ENCODE measurements around the gene NPSR1. TPM values are rescaled to one million over a fixed set of nuclear protein-coding genes. Genes with fewer than 3 reads are reported as not detected.

NPSR1 gene
- total RNA-seq, 1 donor from 2014 or later: not detected

DNA sequence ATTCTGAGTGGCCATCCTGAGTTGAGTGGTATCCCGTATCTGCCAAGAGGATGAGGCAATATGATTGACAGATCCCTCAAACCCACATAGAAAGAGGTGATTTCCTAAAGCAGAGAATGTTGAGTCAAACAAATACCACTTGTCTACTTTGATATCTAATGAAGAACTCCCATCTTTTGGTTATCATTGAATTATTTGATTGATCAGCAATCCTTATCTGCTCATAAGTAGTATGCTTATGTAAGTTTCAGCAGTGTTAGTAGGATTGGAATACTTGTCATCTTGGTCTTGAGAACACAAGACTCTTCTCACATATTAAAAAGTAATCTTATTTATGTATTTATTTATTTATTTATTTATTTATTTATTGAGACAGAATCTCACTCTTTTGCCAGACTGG, 231.9 kb downstream of the NPSR1 start:
- DNase-seq: no peak
- intact Hi-C loops (cut with DNase I): no loop called here
- no peak for ATAC-seq (ENCODE audit: poor library complexity)

DNA sequence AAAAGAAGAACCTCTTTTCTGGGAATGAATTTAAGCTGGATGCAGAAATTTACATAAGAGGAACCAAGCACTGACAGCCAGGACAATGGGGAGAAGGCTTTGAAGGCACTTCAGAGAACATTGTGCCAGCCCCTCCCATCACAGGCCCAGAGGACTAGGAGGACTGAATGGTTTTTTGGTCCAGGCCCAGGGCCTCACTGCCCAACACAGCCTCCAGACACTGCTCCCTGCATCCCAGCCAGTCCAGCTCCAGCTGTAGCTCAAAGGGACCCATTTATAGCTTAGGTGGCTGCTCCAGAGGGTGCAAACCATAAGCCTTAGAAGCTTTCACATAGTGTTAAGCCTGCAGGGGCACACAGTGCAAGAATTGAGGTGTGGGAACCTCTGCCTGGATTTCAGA, 237.2 kb downstream of the NPSR1 start:
- no peak for ATAC-seq (ENCODE audit: poor library complexity)
- intact Hi-C loops (cut with DNase I): no loop called here
- no peak for DNase-seq
